Erythroblast (primary cell): Measurements from ENCODE around the gene RAD51B.

Experiments used
- DNase-seq, 2 experiments: peaks; one replicate each; lab custom pipeline; 2025; lab: John Stamatoyannopoulos, UW
- GATA1 ChIP-seq: IDR thresholded peaks from 2 replicates; pipeline ENCODE4 v1.6.1; 2011; ENCODE audit warnings: low read depth, mild to moderate bottlenecking, control low read depth, low read length, moderate library complexity
- POLR2A ChIP-seq: IDR thresholded peaks from 2 replicates; pipeline ENCODE4 v1.6.1; 2011; ENCODE audit warnings: mild to moderate bottlenecking, low read length

The RAD51B gene

GRCh38 chr14:68665131-68665530, 845.6 kb downstream of the RAD51B start:
- TF ChIP-seq GATA1 (no peak), POLR2A (no peak)
- DNase-seq, result no peak

- DNase-seq, result no peak
- TF ChIP-seq POLR2A (no peak), GATA1 (no peak)
Observed at GRCh38 chr14:68665792-68666204, 846.2 kb downstream of the RAD51B start.

GRCh38 chr14:68666236-68666635, 846.7 kb downstream of the RAD51B start:
- no peak for TF ChIP-seq GATA1
- no peak for TF ChIP-seq POLR2A
- DNase-seq, result no peak

GRCh38 chr14:68666899-68667298, 847.3 kb downstream of the RAD51B start:
- no peak for DNase-seq

GRCh38 chr14:68667313-68667791, 847.8 kb downstream of the RAD51B start:
- DNase-seq, result no peak
- no peak for TF ChIP-seq POLR2A
- TF ChIP-seq GATA1, result no peak

More at GRCh38 chr14:68666899-68667298, 847.3 kb downstream of the RAD51B start:
- no peak for TF ChIP-seq POLR2A
- no peak for TF ChIP-seq GATA1

- no peak for TF ChIP-seq GATA1
- no peak for TF ChIP-seq POLR2A
- no peak for DNase-seq
Observed at GRCh38 chr14:68668028-68668427, 848.4 kb downstream of the RAD51B start.

- DNase-seq, result no peak
- TF ChIP-seq GATA1 (no peak), POLR2A (no peak)
Observed at GRCh38 chr14:68668531-68668930, 849.0 kb downstream of the RAD51B start.

GRCh38 chr14:68669111-68669511, 849.5 kb downstream of the RAD51B start:
- DNase-seq, result no peak
- TF ChIP-seq POLR2A (no peak), GATA1 (no peak)

- TF ChIP-seq GATA1 (no peak), POLR2A (no peak)
- no peak for DNase-seq
Observed at GRCh38 chr14:68669603-68670358, 850.2 kb downstream of the RAD51B start.

- no peak for DNase-seq
- TF ChIP-seq POLR2A (no peak), GATA1 (no peak)
Observed at GRCh38 chr14:68670359-68670715, 850.8 kb downstream of the RAD51B start.

GRCh38 chr14:68671909-68672308, 852.3 kb downstream of the RAD51B start:
- DNase-seq, result no peak
- TF ChIP-seq POLR2A (no peak), GATA1 (no peak)

GRCh38 chr14:68672609-68673285, 853.2 kb downstream of the RAD51B start:
- DNase-seq, result no peak
- TF ChIP-seq GATA1 (no peak), POLR2A (no peak)

- TF ChIP-seq POLR2A (no peak), GATA1 (no peak)
- DNase-seq, result no peak
Observed at GRCh38 chr14:68673464-68673863, 853.9 kb downstream of the RAD51B start.

GRCh38 chr14:68674538-68675232, 855.1 kb downstream of the RAD51B start:
- TF ChIP-seq POLR2A, result no peak
- TF ChIP-seq GATA1, result no peak
- no peak for DNase-seq
